Mesenchymal stem cell (in vitro differentiated cells and primary cell): ENCODE measurements around the gene CDH6.

ENCODE experiments used
- DNase-seq: peaks from one replicate; pipeline ENCODE4 v3.0.0-alpha.2; 2013
- H2AFZ ChIP-seq: one replicate; pipeline ENCODE4 v1.6.1; 2013; ENCODE audit warnings: low read depth, mild to moderate bottlenecking, control low read depth, inconsistent platforms, low read length, moderate library complexity
- H2AK5ac ChIP-seq: 2 replicates; pipeline ENCODE4 v1.6.1; 2013; ENCODE audit warnings: low read length, moderate library complexity, mild to moderate bottlenecking, inconsistent platforms; ENCODE audit not compliant: severe bottlenecking
- H2BK120ac ChIP-seq: one replicate; pipeline ENCODE4 v1.6.1; 2013; ENCODE audit warnings: low read depth, mild to moderate bottlenecking, inconsistent platforms, low read length, moderate library complexity
- H2BK12ac ChIP-seq, 2 experiments: one replicate each; pipeline ENCODE4 v1.6.1; 2013; ENCODE audit warnings: inconsistent platforms in 2 of 2, low read length in 2 of 2, mild to moderate bottlenecking in 2 of 2, moderate library complexity in 2 of 2, control low read depth in 1 of 2
- H2BK15ac ChIP-seq: one replicate; pipeline ENCODE4 v1.6.1; 2013; ENCODE audit warnings: mild to moderate bottlenecking, low read depth, inconsistent platforms; ENCODE audit not compliant: poor library complexity, severe bottlenecking
- H2BK5ac ChIP-seq: 2 replicates; pipeline ENCODE4 v1.6.1; 2013; ENCODE audit warnings: low read depth, mild to moderate bottlenecking, low read length, control low read depth, inconsistent platforms; ENCODE audit not compliant: poor library complexity, severe bottlenecking
- H3K14ac ChIP-seq, 2 experiments: one replicate each; pipeline ENCODE4 v1.6.1; 2013; ENCODE audit warnings: inconsistent platforms in 2 of 2, low read length in 2 of 2, control low read depth in 1 of 2, mild to moderate bottlenecking in 1 of 2, moderate library complexity in 1 of 2
- H3K18ac ChIP-seq, 2 experiments: one replicate each; pipeline ENCODE4 v1.6.1; 2013; ENCODE audit warnings: inconsistent platforms in 2 of 2, low read length in 2 of 2, control low read depth in 1 of 2, low read depth in 1 of 2, mild to moderate bottlenecking in 1 of 2
- H3K23ac ChIP-seq, 2 experiments: one replicate each; pipeline ENCODE4 v1.6.1; 2013; ENCODE audit warnings: inconsistent platforms in 2 of 2, low read length in 2 of 2, mild to moderate bottlenecking in 2 of 2, moderate library complexity in 2 of 2, control low read depth in 1 of 2
- H3K27ac ChIP-seq: 2 replicates; pipeline ENCODE4 v1.5.1; 2013; ENCODE audit warnings: mild to moderate bottlenecking, moderate library complexity, low read length, control low read depth, inconsistent platforms; ENCODE audit not compliant: poor library complexity, severe bottlenecking
- H3K27me3 ChIP-seq, 2 experiments: 2 replicates each; pipeline versions ENCODE4 v1.6.1 to v1.7.0; 2013; ENCODE audit warnings: low read length in 2 of 2, mild to moderate bottlenecking in 2 of 2, moderate library complexity in 2 of 2, control low read depth in 1 of 2, inconsistent platforms in 1 of 2; ENCODE audit not compliant: control insufficient read depth in 1 of 2, insufficient read depth in 1 of 2
- H3K36me3 ChIP-seq, 2 experiments: 2 replicates each; pipeline versions ENCODE4 v1.6.1 to v1.7.0; 2013; ENCODE audit warnings: low read length in 2 of 2, control low read depth in 1 of 2, inconsistent platforms in 1 of 2, low read depth in 1 of 2, mild to moderate bottlenecking in 1 of 2; ENCODE audit not compliant: insufficient read depth in 2 of 2, control insufficient read depth in 1 of 2
- H3K4ac ChIP-seq, 2 experiments: one replicate each; pipeline ENCODE4 v1.6.1; 2013; ENCODE audit warnings: inconsistent platforms in 2 of 2, low read length in 2 of 2, mild to moderate bottlenecking in 2 of 2, moderate library complexity in 2 of 2, control low read depth in 1 of 2, low read depth in 1 of 2
- H3K4me1 ChIP-seq: 2 replicates; pipeline ENCODE4 v1.6.1; 2013; ENCODE audit warnings: low read depth, low read length, control low read depth; ENCODE audit not compliant: control insufficient read depth, insufficient read depth
- H3K4me2 ChIP-seq: 2 replicates; pipeline ENCODE4 v1.6.1; 2013; ENCODE audit warnings: low read length, mild to moderate bottlenecking, inconsistent platforms; ENCODE audit not compliant: poor library complexity, severe bottlenecking
- H3K4me3 ChIP-seq, 2 experiments: 2 replicates each; pipeline versions ENCODE4 v1.5.1 to v1.7.0; 2013; ENCODE audit warnings: low read length in 2 of 2, mild to moderate bottlenecking in 2 of 2, control low read depth in 1 of 2, low read depth in 1 of 2; ENCODE audit not compliant: insufficient read depth in 1 of 2
- H3K79me1 ChIP-seq: replicated peaks from 2 replicates; pipeline ENCODE4 v1.6.1; 2013; ENCODE audit warnings: mild to moderate bottlenecking, control low read depth, low read length, inconsistent platforms; ENCODE audit not compliant: poor library complexity, severe bottlenecking
- H3K9ac ChIP-seq: 2 replicates; pipeline ENCODE4 v1.7.0; 2013; ENCODE audit warnings: mild to moderate bottlenecking, low read length, moderate library complexity
- H3K9me3 ChIP-seq: 2 replicates; pipeline ENCODE4 v1.7.0; 2013; ENCODE audit warnings: mild to moderate bottlenecking, low read length; ENCODE audit not compliant: control insufficient read depth
- H4K8ac ChIP-seq: one replicate; pipeline ENCODE4 v1.6.1; 2013; ENCODE audit warnings: inconsistent platforms, mild to moderate bottlenecking, low read length, moderate library complexity
- H4K91ac ChIP-seq: one replicate; pipeline ENCODE4 v1.6.1; 2013; ENCODE audit warnings: mild to moderate bottlenecking, low read length, inconsistent platforms
- WGBS: methylation state at CpG from one replicate; pipeline ENCODE4 v1.1.7; 2013; ENCODE audit warnings: mixed read lengths; 5-methylcytosine and 5-hydroxymethylcytosine counted together

Gene CDH6

GRCh38 chr5:31303688-31304087 lies 110.2 kb downstream of the CDH6 start:
- no peak overlapping the region for H2AFZ ChIP-seq
- no peak overlapping the region for H3K4ac ChIP-seq
- no peak overlapping the region for H3K4me3 ChIP-seq
- H2BK5ac ChIP-seq = no peak overlapping the region
- H3K79me1 ChIP-seq = peaks cover 12% of the 10 kb centered on the region
- no peak overlapping the region for H3K27ac ChIP-seq
- H2AK5ac ChIP-seq = no peak overlapping the region
- H3K4me2 ChIP-seq = no peak overlapping the region
- no peak overlapping the region for H4K8ac ChIP-seq
- H3K23ac ChIP-seq = no peak overlapping the region
- H4K91ac ChIP-seq = no peak overlapping the region
- DNase-seq = no peak
- H3K14ac ChIP-seq = no peak overlapping the region
- no peak overlapping the region for H2BK12ac ChIP-seq
- H3K9me3 ChIP-seq = no peaks in the 10 kb centered on the region
- H3K18ac ChIP-seq = no peak overlapping the region
- H2BK15ac ChIP-seq = no peak overlapping the region
- H3K36me3 ChIP-seq = peaks cover 0 to 33% of the 10 kb centered on the region in 2 experiments
- H2BK120ac ChIP-seq = no peak overlapping the region
- peaks cover 3% of the 10 kb centered on the region for H3K4me1 ChIP-seq
- H3K9ac ChIP-seq = no peak overlapping the region
- no peaks in the 10 kb centered on the region for H3K27me3 ChIP-seq
- WGBS = 83% methylated on average over 3 of the region's 5 CpGs

- DNase-seq = no peak
- Histone ChIP-seq H3K36me3 (peaks cover 0 to 13% of the 10 kb centered on the region in 2 experiments), H4K91ac (no peak overlapping the region), H2BK12ac (no peak overlapping the region), H3K4ac (no peak overlapping the region), H3K4me3 (no peak overlapping the region), H3K9me3 (no peaks in the 10 kb centered on the region), H3K27me3 (peaks cover 0 to 7% of the 10 kb centered on the region in 2 experiments), H2BK5ac (no peak overlapping the region), H2BK15ac (no peak overlapping the region), H2AFZ (no peak overlapping the region), H4K8ac (no peak overlapping the region), H3K4me1 (no peaks in the 10 kb centered on the region), H3K9ac (no peak overlapping the region), H3K14ac (no peak overlapping the region), H3K23ac (no peak overlapping the region), H3K79me1 (peaks cover 7% of the 10 kb centered on the region), H3K4me2 (no peak overlapping the region), H3K27ac (no peak overlapping the region), H2AK5ac (no peak overlapping the region), H2BK120ac (no peak overlapping the region), H3K18ac (no peak overlapping the region)
- WGBS = 76% methylated on average over 13 of the region's 13 CpGs
Measured at GRCh38 chr5:31317665-31318064, 124.2 kb downstream of the CDH6 start.

- no peak overlapping the region for H3K23ac ChIP-seq
- WGBS = 57% methylated on average over 4 of the region's 4 CpGs
- H3K27me3 ChIP-seq = peaks cover 0 to 7% of the 10 kb centered on the region in 2 experiments
- no peak overlapping the region for H4K91ac ChIP-seq
- no peak overlapping the region for H2BK15ac ChIP-seq
- H3K4ac ChIP-seq = no peak overlapping the region
- H3K27ac ChIP-seq = no peak overlapping the region
- H3K9me3 ChIP-seq = no peaks in the 10 kb centered on the region
- H2BK5ac ChIP-seq = no peak overlapping the region
- H2AFZ ChIP-seq = no peak overlapping the region
- no peak overlapping the region for H3K18ac ChIP-seq
- H3K14ac ChIP-seq = no peak overlapping the region
- H3K9ac ChIP-seq = no peak overlapping the region
- no peak overlapping the region for H3K4me3 ChIP-seq
- no peak for DNase-seq
- peaks cover 0 to 22% of the 10 kb centered on the region in 2 experiments for H3K36me3 ChIP-seq
- H2AK5ac ChIP-seq = no peak overlapping the region
- no peaks in the 10 kb centered on the region for H3K4me1 ChIP-seq
- H2BK120ac ChIP-seq = no peak overlapping the region
- H4K8ac ChIP-seq = no peak overlapping the region
- H2BK12ac ChIP-seq = no peak overlapping the region
- no peak overlapping the region for H3K4me2 ChIP-seq
- H3K79me1 ChIP-seq = peaks cover 6% of the 10 kb centered on the region
Measured at GRCh38 chr5:31319335-31319734, 125.8 kb downstream of the CDH6 start.

- Histone ChIP-seq H4K8ac (no peak overlapping the region), H3K36me3 (peaks cover 0 to 16% of the 10 kb centered on the region in 2 experiments), H3K23ac (no peak overlapping the region), H3K9me3 (no peaks in the 10 kb centered on the region), H3K18ac (no peak overlapping the region), H3K27me3 (peaks cover 0 to 3% of the 10 kb centered on the region in 2 experiments), H3K9ac (no peak overlapping the region), H2AFZ (no peak overlapping the region), H2AK5ac (no peak overlapping the region), H3K27ac (no peak overlapping the region), H3K4ac (no peak overlapping the region), H2BK5ac (no peak overlapping the region), H2BK120ac (no peak overlapping the region), H3K14ac (no peak overlapping the region), H4K91ac (no peak overlapping the region), H2BK12ac (no peak overlapping the region), H3K4me3 (no peak overlapping the region), H3K79me1 (peaks cover 1% of the 10 kb centered on the region), H2BK15ac (no peak overlapping the region), H3K4me1 (no peaks in the 10 kb centered on the region), H3K4me2 (no peak overlapping the region)
- DNase-seq = no peak
- WGBS = 88% methylated on average over 18 of the region's 18 CpGs
Measured at GRCh38 chr5:31322946-31323345, 129.5 kb downstream of the CDH6 start.
